ENCODE measurements around the gene ARSB.

ARSB gene

GRCh38 chr5:78985116-78985724, at the start of gene ARSB:
Gene ARSB (minus strand): TSS chr5:78985310. CDS start chr5:78985248, 62 bp downstream.
- DNase-seq (ENCODE audit: low read depth in 2 of 2): peak; percentile 32 to 56

- DNase-seq (ENCODE audit: low read depth in 2 of 2): no peak
These were observed 47.7 kb upstream of the ARSB start for GRCh38 chr5:79032782-79033181.

GRCh38 chr5:79032031-79032695, 47.1 kb upstream of the ARSB start:
- no peak for DNase-seq (ENCODE audit: low read depth in 2 of 2)

GRCh38 chr5:79031485-79031867, 46.4 kb upstream of the ARSB start:
- DNase-seq (ENCODE audit: low read depth in 2 of 2): no peak

- no peak for DNase-seq (ENCODE audit: low read depth in 2 of 2)
These were observed 45.8 kb upstream of the ARSB start for GRCh38 chr5:79030663-79031484.

GRCh38 chr5:79025054-79025472, 40.0 kb upstream of the ARSB start:
- peak; percentile 37 to 55 for DNase-seq (ENCODE audit: low read depth in 2 of 2)

- no peak for DNase-seq (ENCODE audit: low read depth in 2 of 2)
These were observed 38.8 kb upstream of the ARSB start for GRCh38 chr5:79023947-79024346.

GRCh38 chr5:79023348-79023747, 38.2 kb upstream of the ARSB start:
- no peak for DNase-seq (ENCODE audit: low read depth in 2 of 2)

GRCh38 chr5:79022771-79023170, 37.7 kb upstream of the ARSB start:
- DNase-seq (ENCODE audit: low read depth in 2 of 2): no peak

GRCh38 chr5:79021753-79022152, 36.6 kb upstream of the ARSB start:
- DNase-seq (ENCODE audit: low read depth in 2 of 2): no peak

GRCh38 chr5:79020861-79021561, 35.9 kb upstream of the ARSB start:
- peak; percentile 25 for DNase-seq (ENCODE audit: low read depth in 2 of 2)

- no peak for DNase-seq (ENCODE audit: low read depth in 2 of 2)
These were observed 29.5 kb upstream of the ARSB start for GRCh38 chr5:79014631-79015030.

GRCh38 chr5:79011869-79012268, 26.8 kb upstream of the ARSB start:
- no peak for DNase-seq (ENCODE audit: low read depth in 2 of 2)

GRCh38 chr5:79011219-79011836, 26.2 kb upstream of the ARSB start:
- DNase-seq (ENCODE audit: low read depth in 2 of 2): no peak

GRCh38 chr5:79008362-79008761, 23.3 kb upstream of the ARSB start:
- no peak for DNase-seq (ENCODE audit: low read depth in 2 of 2)

- DNase-seq (ENCODE audit: low read depth in 2 of 2): no peak
These were observed 22.8 kb upstream of the ARSB start for GRCh38 chr5:79007872-79008271.

- no peak for DNase-seq (ENCODE audit: low read depth in 2 of 2)
These were observed 21.0 kb upstream of the ARSB start for GRCh38 chr5:79005936-79006631.

- no peak for DNase-seq (ENCODE audit: low read depth in 2 of 2)
These were observed 20.0 kb upstream of the ARSB start for GRCh38 chr5:79005151-79005550.

- DNase-seq (ENCODE audit: low read depth in 2 of 2): no peak
These were observed 17.3 kb upstream of the ARSB start for GRCh38 chr5:79002374-79002773.

GRCh38 chr5:79001471-79001870, 16.4 kb upstream of the ARSB start:
- no peak for DNase-seq (ENCODE audit: low read depth in 2 of 2)

- DNase-seq (ENCODE audit: low read depth in 2 of 2): no peak
These were observed 12.0 kb upstream of the ARSB start for GRCh38 chr5:78997090-78997489.

All from stimulated activated CD4-positive, alpha-beta T cell treated with anti-CD3 and anti-CD28 coated beads, Interleukin-4, amount 100 ng/mL, for 48 hours (primary cell).